ENCODE measurements around the gene DENND1A.

The DENND1A gene

DNA sequence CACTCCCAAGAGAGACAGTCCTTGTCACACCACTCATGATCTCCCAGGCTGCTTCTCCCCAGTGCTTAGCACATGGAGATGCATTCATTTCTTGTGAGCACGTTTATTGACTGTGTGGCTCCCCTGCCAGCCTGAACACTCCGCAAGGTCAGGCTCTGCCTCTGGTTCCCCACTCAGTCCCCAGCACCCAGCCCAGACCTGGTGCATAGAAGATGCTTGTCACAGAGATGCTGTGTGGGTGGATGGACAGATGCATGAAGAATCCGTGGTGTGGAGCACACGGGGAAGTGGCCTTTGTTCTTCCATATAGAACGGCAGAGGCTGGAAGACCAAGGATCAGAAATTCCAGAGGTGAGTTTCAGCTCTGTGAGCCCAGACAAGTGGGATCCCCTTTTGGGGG is 587.7 kb downstream of the DENND1A start:
- no peaks in the 10 kb centered on the region for H3K9me3 ChIP-seq (ENCODE audit: insufficient read depth, low read length)
- H3K27ac ChIP-seq (ENCODE audit: low read depth, low read length) = peak overlapping the region; percentile 94
- no peaks in the 10 kb centered on the region for H4K20me1 ChIP-seq (ENCODE audit: low read depth, low read length)
- no peaks in the 10 kb centered on the region for H3K36me3 ChIP-seq (ENCODE audit: low read length)
- no peak overlapping the region for H3K4me3 ChIP-seq (ENCODE audit: insufficient read depth, low read length, poor library complexity, severe bottlenecking)
- H3K27me3 ChIP-seq (ENCODE audit: low read length) = no peaks in the 10 kb centered on the region
- no peaks in the 10 kb centered on the region for H3K79me2 ChIP-seq (ENCODE audit: insufficient read depth, low read length)
- no peaks in the 10 kb centered on the region for H3K9me2 ChIP-seq (replicated peaks; ENCODE audit: insufficient read depth, low read length)
- H3K9ac ChIP-seq (ENCODE audit: low read length) = peak overlapping the region; percentile 66
- peak overlapping the region; percentile 57 for H3K4me2 ChIP-seq (ENCODE audit: low read depth, low read length, poor library complexity, severe bottlenecking)
- peaks cover 90% of the 10 kb centered on the region for H3F3A ChIP-seq (ENCODE audit: insufficient read depth)
- peak overlapping the region; percentile 42 for H2AFZ ChIP-seq (ENCODE audit: low read depth, low read length, severe bottlenecking)
- no peak for TF ChIP-seq EZH2phosphoT487 (conservative IDR thresholded peaks at IDR 0.05; ENCODE audit: low read length)
- TF ChIP-seq, protein P1, sequence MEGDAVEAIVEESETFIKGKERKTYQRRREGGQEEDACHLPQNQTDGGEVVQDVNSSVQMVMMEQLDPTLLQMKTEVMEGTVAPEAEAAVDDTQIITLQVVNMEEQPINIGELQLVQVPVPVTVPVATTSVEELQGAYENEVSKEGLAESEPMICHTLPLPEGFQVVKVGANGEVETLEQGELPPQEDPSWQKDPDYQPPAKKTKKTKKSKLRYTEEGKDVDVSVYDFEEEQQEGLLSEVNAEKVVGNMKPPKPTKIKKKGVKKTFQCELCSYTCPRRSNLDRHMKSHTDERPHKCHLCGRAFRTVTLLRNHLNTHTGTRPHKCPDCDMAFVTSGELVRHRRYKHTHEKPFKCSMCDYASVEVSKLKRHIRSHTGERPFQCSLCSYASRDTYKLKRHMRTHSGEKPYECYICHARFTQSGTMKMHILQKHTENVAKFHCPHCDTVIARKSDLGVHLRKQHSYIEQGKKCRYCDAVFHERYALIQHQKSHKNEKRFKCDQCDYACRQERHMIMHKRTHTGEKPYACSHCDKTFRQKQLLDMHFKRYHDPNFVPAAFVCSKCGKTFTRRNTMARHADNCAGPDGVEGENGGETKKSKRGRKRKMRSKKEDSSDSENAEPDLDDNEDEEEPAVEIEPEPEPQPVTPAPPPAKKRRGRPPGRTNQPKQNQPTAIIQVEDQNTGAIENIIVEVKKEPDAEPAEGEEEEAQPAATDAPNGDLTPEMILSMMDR (IDR thresholded peaks at IDR 0.05; ENCODE audit: insufficient read depth, low read length, poor library complexity, severe bottlenecking) = no peak

DNA sequence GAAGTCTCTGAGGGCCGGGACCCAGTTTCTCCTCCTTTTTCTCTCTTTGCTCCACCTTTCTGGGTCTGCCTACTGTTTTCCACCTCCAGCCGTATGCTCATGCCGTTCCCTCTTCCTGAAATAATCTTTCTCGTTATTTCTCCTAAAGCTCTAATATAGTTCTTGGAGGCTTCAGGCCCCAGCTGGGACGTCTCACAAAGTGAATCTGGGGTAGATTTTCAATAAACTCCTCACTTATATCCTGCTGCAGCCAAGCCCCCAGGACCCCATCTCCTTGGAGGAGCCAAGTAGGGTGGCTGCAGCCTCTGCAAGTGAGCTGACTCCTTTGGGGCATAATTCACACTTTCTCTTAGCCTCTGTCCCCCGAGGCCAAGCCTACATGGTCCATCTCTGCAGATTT is 588.1 kb downstream of the DENND1A start:
- Histone ChIP-seq H3F3A (ENCODE audit: insufficient read depth) (peaks cover 87% of the 10 kb centered on the region), H3K4me3 (ENCODE audit: insufficient read depth, low read length, poor library complexity, severe bottlenecking) (no peak overlapping the region), H3K79me2 (ENCODE audit: insufficient read depth, low read length) (no peaks in the 10 kb centered on the region), H2AFZ (ENCODE audit: low read depth, low read length, severe bottlenecking) (peak overlapping the region; percentile 42), H3K36me3 (ENCODE audit: low read length) (no peaks in the 10 kb centered on the region), H3K4me2 (ENCODE audit: low read depth, low read length, poor library complexity, severe bottlenecking) (peak overlapping the region; percentile 57), H3K9me2 (replicated peaks; ENCODE audit: insufficient read depth, low read length) (no peaks in the 10 kb centered on the region), H3K9me3 (ENCODE audit: insufficient read depth, low read length) (no peaks in the 10 kb centered on the region), H3K27ac (ENCODE audit: low read depth, low read length) (peak overlapping the region; percentile 94), H3K9ac (ENCODE audit: low read length) (peak overlapping the region; percentile 66), H4K20me1 (ENCODE audit: low read depth, low read length) (no peaks in the 10 kb centered on the region), H3K27me3 (ENCODE audit: low read length) (no peaks in the 10 kb centered on the region)
- no peak for TF ChIP-seq EZH2phosphoT487 (conservative IDR thresholded peaks at IDR 0.05; ENCODE audit: low read length)
- TF ChIP-seq, protein P1 (IDR thresholded peaks at IDR 0.05; ENCODE audit: insufficient read depth, low read length, poor library complexity, severe bottlenecking) = no peak

DNA sequence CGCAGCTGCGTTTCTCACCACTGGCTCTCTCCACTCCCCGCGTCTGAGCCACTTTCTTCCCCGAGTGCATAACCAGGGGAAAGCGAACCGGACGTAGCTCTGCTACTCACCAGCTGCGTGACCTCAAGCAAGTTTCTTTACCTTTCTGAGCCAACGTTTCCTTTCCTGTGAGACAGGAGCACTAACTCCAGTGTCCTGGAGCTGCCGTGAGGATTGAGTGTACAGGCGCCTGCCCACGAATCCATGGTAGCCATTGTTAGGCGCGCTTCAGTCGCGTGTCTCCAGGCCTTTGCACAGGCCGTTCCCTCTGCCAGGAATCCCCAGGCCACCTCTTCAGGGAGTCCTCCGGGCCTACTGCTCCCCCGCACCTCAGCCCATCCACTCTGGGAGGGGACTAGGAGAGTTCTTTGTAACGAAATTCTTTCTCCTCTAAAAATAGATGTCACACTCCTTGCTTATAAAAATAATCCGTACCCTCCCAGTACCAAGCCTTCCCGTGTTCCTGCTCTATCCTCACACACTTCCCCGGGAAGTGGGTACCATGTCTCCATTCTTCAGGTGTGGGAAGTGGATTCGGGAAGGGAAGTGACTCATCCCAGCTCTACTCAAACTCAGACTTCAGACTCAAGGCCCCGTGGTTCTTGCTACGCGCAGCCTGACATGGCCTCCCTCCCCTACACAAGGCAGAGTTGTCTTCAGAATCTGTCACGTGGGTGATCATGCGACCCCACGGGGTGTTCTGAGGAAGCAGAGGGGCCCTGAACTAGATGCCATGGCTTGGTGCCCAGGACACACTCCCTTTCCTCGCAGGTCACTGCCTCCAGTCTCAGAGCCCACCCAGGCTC is 590.0 kb downstream of the DENND1A start:
- TF ChIP-seq, protein P1 (IDR thresholded peaks at IDR 0.05; ENCODE audit: insufficient read depth, low read length, poor library complexity, severe bottlenecking) = no peak
- TF ChIP-seq EZH2phosphoT487 (conservative IDR thresholded peaks at IDR 0.05; ENCODE audit: low read length) = no peak
- peak overlapping the region; percentile 57 for H3K4me2 ChIP-seq (ENCODE audit: low read depth, low read length, poor library complexity, severe bottlenecking)
- peak overlapping the region; percentile 66 for H3K9ac ChIP-seq (ENCODE audit: low read length)
- H3K36me3 ChIP-seq (ENCODE audit: low read length) = no peaks in the 10 kb centered on the region
- H3F3A ChIP-seq (ENCODE audit: insufficient read depth) = peaks cover 84% of the 10 kb centered on the region
- peak overlapping the region; percentile 41 for H3K4me3 ChIP-seq (ENCODE audit: insufficient read depth, low read length, poor library complexity, severe bottlenecking)
- no peaks in the 10 kb centered on the region for H3K9me3 ChIP-seq (ENCODE audit: insufficient read depth, low read length)
- H3K27me3 ChIP-seq (ENCODE audit: low read length) = no peaks in the 10 kb centered on the region
- H4K20me1 ChIP-seq (ENCODE audit: low read depth, low read length) = no peaks in the 10 kb centered on the region
- peak overlapping the region; percentile 94 for H3K27ac ChIP-seq (ENCODE audit: low read depth, low read length)
- H3K79me2 ChIP-seq (ENCODE audit: insufficient read depth, low read length) = no peaks in the 10 kb centered on the region
- H3K9me2 ChIP-seq (replicated peaks; ENCODE audit: insufficient read depth, low read length) = no peaks in the 10 kb centered on the region
- peak overlapping the region; percentile 23 for H2AFZ ChIP-seq (ENCODE audit: low read depth, low read length, severe bottlenecking)

Measured in SU-DHL-6 (cell line).